Measurements from ENCODE around the gene TRIO.

GRCh38 chr5:14557203-14557770 is 414.1 kb downstream of the TRIO start:
- TF ChIP-seq, protein P1, sequence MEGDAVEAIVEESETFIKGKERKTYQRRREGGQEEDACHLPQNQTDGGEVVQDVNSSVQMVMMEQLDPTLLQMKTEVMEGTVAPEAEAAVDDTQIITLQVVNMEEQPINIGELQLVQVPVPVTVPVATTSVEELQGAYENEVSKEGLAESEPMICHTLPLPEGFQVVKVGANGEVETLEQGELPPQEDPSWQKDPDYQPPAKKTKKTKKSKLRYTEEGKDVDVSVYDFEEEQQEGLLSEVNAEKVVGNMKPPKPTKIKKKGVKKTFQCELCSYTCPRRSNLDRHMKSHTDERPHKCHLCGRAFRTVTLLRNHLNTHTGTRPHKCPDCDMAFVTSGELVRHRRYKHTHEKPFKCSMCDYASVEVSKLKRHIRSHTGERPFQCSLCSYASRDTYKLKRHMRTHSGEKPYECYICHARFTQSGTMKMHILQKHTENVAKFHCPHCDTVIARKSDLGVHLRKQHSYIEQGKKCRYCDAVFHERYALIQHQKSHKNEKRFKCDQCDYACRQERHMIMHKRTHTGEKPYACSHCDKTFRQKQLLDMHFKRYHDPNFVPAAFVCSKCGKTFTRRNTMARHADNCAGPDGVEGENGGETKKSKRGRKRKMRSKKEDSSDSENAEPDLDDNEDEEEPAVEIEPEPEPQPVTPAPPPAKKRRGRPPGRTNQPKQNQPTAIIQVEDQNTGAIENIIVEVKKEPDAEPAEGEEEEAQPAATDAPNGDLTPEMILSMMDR (IDR thresholded peaks at IDR 0.05; ENCODE audit: borderline replicate concordance, extremely low read depth, low read length, poor library complexity, severe bottlenecking) = no peak
- TF ChIP-seq EZH2 (IDR thresholded peaks at IDR 0.05; ENCODE audit: borderline replicate concordance, low read depth, low read length, severe bottlenecking) = no peak
